Karpas-422 (cell line): ENCODE data around the gene UBL7. TPM values are rescaled to one million over a fixed set of nuclear protein-coding genes. Genes with fewer than 3 reads are reported as not detected.
A peak's percentile ranks its signal among the peaks of the same experiment; 100 is the strongest.

Experiments used
- DNase-seq: peaks from one replicate; pipeline ENCODE4 v3.0.0-alpha.2; 2015
- H2AFZ ChIP-seq: fragments of 200-600 bp; sonication (generic); 2 replicates; pipeline ENCODE4 v1.6.1; 2014; ENCODE audit warnings: antibody characterized with exemption, low read length, mixed read lengths
- H3K27ac ChIP-seq: fragments of 200-600 bp; sonication (generic); 2 replicates; pipeline ENCODE4 v1.5.1; 2014; ENCODE audit warnings: mild to moderate bottlenecking, low read length, moderate library complexity
- H3K27me3 ChIP-seq: fragments of 200-600 bp; sonication (generic); 2 replicates; pipeline ENCODE4 v1.6.1; 2014; ENCODE audit warnings: low read length, mixed read lengths
- H3K36me3 ChIP-seq: fragments of 200-600 bp; sonication (generic); 2 replicates; pipeline ENCODE4 v1.6.1; 2014; ENCODE audit warnings: low read length, mixed read lengths; ENCODE audit not compliant: insufficient read depth
- H3K4me1 ChIP-seq: fragments of 200-600 bp; sonication (generic); 2 replicates; pipeline ENCODE4 v1.6.1; 2014; ENCODE audit warnings: mild to moderate bottlenecking, low read length, mixed read lengths
- H3K4me2 ChIP-seq: fragments of 200-600 bp; sonication (generic); 2 replicates; pipeline ENCODE4 v1.6.1; 2014; ENCODE audit warnings: low read length, low read depth, mild to moderate bottlenecking; ENCODE audit not compliant: poor library complexity, severe bottlenecking
- H3K4me3 ChIP-seq: fragments of 200-600 bp; sonication (generic); 2 replicates; pipeline ENCODE4 v1.5.1; 2014; ENCODE audit warnings: mild to moderate bottlenecking, antibody characterized with exemption, low read length, mixed read lengths
- H3K79me2 ChIP-seq: fragments of 200-600 bp; sonication (generic); 2 replicates; pipeline ENCODE4 v1.6.1; 2014; ENCODE audit warnings: mild to moderate bottlenecking, low read length, mixed read lengths
- H3K9ac ChIP-seq: fragments of 200-600 bp; sonication (generic); 2 replicates; pipeline ENCODE4 v1.6.0; 2014; ENCODE audit warnings: low read length
- H3K9me2 ChIP-seq: fragments of 200-600 bp; sonication (generic), shearing (Covaris generic); replicated peaks from 2 replicates; pipeline ENCODE4 v1.6.0; 2014; ENCODE audit warnings: mild to moderate bottlenecking, low read length, moderate library complexity; ENCODE audit not compliant: insufficient read depth
- H3K9me3 ChIP-seq: fragments of 300-700, 200-600 bp; sonication (generic); 2 replicates; pipeline ENCODE4 v1.6.1; 2014; ENCODE audit warnings: low read length, mixed read lengths
- H4K20me1 ChIP-seq: fragments of 200-600 bp; sonication (generic); 2 replicates; pipeline ENCODE4 v1.6.1; 2014; ENCODE audit warnings: mild to moderate bottlenecking, antibody characterized with exemption, low read length, low read depth; ENCODE audit not compliant: insufficient read depth
- total RNA-seq: library from RNA; depleted of rRNA; stranded (reverse); fragments of >200 nt; shearing (Covaris generic); gene quantifications from 2 replicates; pipeline ENCODE4 v1.2.3, GENCODE V29; 2014; ENCODE audit warnings: low replicate concordance

Gene UBL7
- total RNA-seq, 1 experiment from 2014 or later = 84.2 TPM

DNA sequence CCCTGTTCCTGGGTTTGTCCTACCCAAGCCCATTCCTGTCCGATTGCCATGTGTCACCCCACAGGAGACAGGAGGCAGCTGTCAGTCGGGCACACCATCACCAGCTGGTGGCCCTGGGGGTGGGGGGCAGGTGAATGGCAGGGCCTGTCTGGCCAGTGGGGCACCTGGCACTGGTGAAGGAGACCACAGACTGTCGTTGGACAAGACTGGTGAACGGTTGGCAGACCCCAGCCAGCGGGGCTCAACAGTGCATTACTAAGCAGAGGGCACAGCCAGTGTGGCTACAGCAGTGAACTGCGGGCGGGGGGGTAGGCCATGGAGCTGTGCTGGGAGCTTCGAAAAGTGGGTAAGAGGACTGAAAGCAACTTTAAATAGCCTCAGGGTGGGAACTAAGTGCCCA is 29.3 kb downstream of the UBL7 start:
- no peak overlapping the region for H2AFZ ChIP-seq
- peak; percentile 55 for DNase-seq
- peaks cover 53% of the 10 kb centered on the region for H4K20me1 ChIP-seq
- peaks cover 3% of the 10 kb centered on the region; the same call in 1 of the 2 replicates for H3K27me3 ChIP-seq
- H3K79me2 ChIP-seq = peaks cover 35% of the 10 kb centered on the region
- peak overlapping the region; percentile 51; the same call in 1 of the 2 replicates for H3K27ac ChIP-seq
- no peaks in the 10 kb centered on the region for H3K9me3 ChIP-seq
- H3K4me1 ChIP-seq = peaks cover 63% of the 10 kb centered on the region
- peak overlapping the region; percentile 87 for H3K4me2 ChIP-seq
- H3K9ac ChIP-seq = peak overlapping the region; percentile 89
- no peaks in the 10 kb centered on the region for H3K9me2 ChIP-seq
- H3K36me3 ChIP-seq = no peaks in the 10 kb centered on the region
- peak overlapping the region; percentile 86 for H3K4me3 ChIP-seq

GRCh38 chr15:74431116-74431515 is 29.8 kb downstream of the UBL7 start:
- peak overlapping the region; percentile 89 for H3K9ac ChIP-seq
- H3K4me3 ChIP-seq = peak overlapping the region; percentile 86; the same call in 1 of the 2 replicates
- H4K20me1 ChIP-seq = peaks cover 53% of the 10 kb centered on the region

GRCh38 chr15:74430510-74430951 is 30.4 kb downstream of the UBL7 start:
- Histone ChIP-seq H3K27ac (0 out of 2 replicates have a peak overlapping the region, but pooled peaks have one; percentile 3), H3K4me2 (peak overlapping the region; percentile 87), H3K4me1 (peaks cover 66% of the 10 kb centered on the region), H3K79me2 (peaks cover 35% of the 10 kb centered on the region), H3K36me3 (no peaks in the 10 kb centered on the region), H2AFZ (no peak overlapping the region), H3K9ac (peak overlapping the region; percentile 89), H3K9me3 (no peaks in the 10 kb centered on the region), H4K20me1 (peaks cover 53% of the 10 kb centered on the region), H3K27me3 (peaks cover 3% of the 10 kb centered on the region; the same call in 1 of the 2 replicates), H3K4me3 (peak overlapping the region; percentile 86; the same call in 1 of the 2 replicates), H3K9me2 (no peaks in the 10 kb centered on the region)
- no peak for DNase-seq

More at GRCh38 chr15:74431116-74431515, 29.8 kb downstream of the UBL7 start:
- H3K4me2 ChIP-seq = peak overlapping the region; percentile 87
- no peaks in the 10 kb centered on the region for H3K9me3 ChIP-seq
- no peak overlapping the region for H3K27ac ChIP-seq
- no peak for DNase-seq
- H3K4me1 ChIP-seq = peaks cover 63% of the 10 kb centered on the region
- H3K27me3 ChIP-seq = peaks cover 3% of the 10 kb centered on the region; the same call in 1 of the 2 replicates
- H3K79me2 ChIP-seq = peaks cover 35% of the 10 kb centered on the region
- no peaks in the 10 kb centered on the region for H3K9me2 ChIP-seq
- H3K36me3 ChIP-seq = no peaks in the 10 kb centered on the region
- H2AFZ ChIP-seq = no peak overlapping the region

DNA sequence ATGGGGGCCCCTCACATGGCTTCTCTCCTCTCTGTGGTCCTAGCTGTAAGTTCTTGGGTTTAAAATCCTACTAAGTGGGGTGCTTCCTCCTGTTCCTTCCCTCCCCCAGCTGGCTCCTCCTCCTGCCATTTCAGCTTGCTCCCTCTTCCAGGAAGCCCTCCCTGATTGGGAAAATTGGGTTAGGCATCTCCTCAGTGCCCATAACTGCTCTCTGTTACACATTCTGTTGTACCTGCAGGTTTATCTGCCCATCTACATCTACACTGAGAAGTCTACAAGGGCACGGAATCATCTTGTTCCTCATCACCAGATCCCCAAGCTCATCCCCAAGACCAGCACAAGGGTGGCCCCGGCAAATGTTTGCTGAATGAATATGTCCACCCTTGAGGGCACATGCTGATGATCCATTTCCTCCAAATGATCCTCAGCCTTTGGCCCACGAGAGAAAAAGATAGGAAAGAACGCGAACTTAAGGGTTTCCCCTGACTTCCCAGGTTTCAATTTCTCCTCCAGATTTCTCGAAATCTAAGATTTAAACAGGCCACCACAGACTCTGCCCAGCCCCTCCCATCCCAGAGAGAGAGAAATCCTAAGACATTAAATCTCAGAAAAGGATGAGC is 31.1 kb downstream of the UBL7 start:
- H3K27me3 ChIP-seq = peaks cover 3% of the 10 kb centered on the region; the same call in 1 of the 2 replicates
- H3K79me2 ChIP-seq = peaks cover 35% of the 10 kb centered on the region
- no peaks in the 10 kb centered on the region for H3K9me2 ChIP-seq
- no peak overlapping the region for H2AFZ ChIP-seq
- peaks cover 68% of the 10 kb centered on the region for H3K4me1 ChIP-seq
- H4K20me1 ChIP-seq = peaks cover 58% of the 10 kb centered on the region
- no peaks in the 10 kb centered on the region for H3K36me3 ChIP-seq
- no peak for DNase-seq
- H3K9ac ChIP-seq = peak overlapping the region; percentile 27
- no peaks in the 10 kb centered on the region for H3K9me3 ChIP-seq
- peak overlapping the region; percentile 87 for H3K4me2 ChIP-seq
- 0 out of 2 replicates have a peak overlapping the region, but pooled peaks have one; percentile 13 for H3K27ac ChIP-seq
- H3K4me3 ChIP-seq = peak overlapping the region; percentile 8; the same call in 1 of the 2 replicates

GRCh38 chr15:74428970-74429780 is 31.8 kb downstream of the UBL7 start:
- peaks cover 3% of the 10 kb centered on the region; the same call in 1 of the 2 replicates for H3K27me3 ChIP-seq

GRCh38 chr15:74428442-74428787 is 32.5 kb downstream of the UBL7 start:
- Histone ChIP-seq H3K9ac (peak overlapping the region; percentile 27), H2AFZ (no peak overlapping the region), H4K20me1 (peaks cover 62% of the 10 kb centered on the region), H3K9me3 (no peaks in the 10 kb centered on the region), H3K27me3 (peaks cover 3% of the 10 kb centered on the region; the same call in 1 of the 2 replicates), H3K79me2 (peaks cover 35% of the 10 kb centered on the region), H3K9me2 (no peaks in the 10 kb centered on the region), H3K4me3 (no peak overlapping the region), H3K4me2 (peak overlapping the region; percentile 14), H3K27ac (0 out of 2 replicates have a peak overlapping the region, but pooled peaks have one; percentile 27), H3K36me3 (no peaks in the 10 kb centered on the region), H3K4me1 (peaks cover 70% of the 10 kb centered on the region)
- DNase-seq = no peak

More at GRCh38 chr15:74428970-74429780, 31.8 kb downstream of the UBL7 start:
- H2AFZ ChIP-seq = no peak overlapping the region
- peak overlapping the region; percentile 14 for H3K4me2 ChIP-seq
- peaks cover 62% of the 10 kb centered on the region for H4K20me1 ChIP-seq
- H3K36me3 ChIP-seq = no peaks in the 10 kb centered on the region
- H3K9me3 ChIP-seq = no peaks in the 10 kb centered on the region
- H3K4me3 ChIP-seq = peak overlapping the region; percentile 8; the same call in 1 of the 2 replicates
- peaks cover 66% of the 10 kb centered on the region for H3K4me1 ChIP-seq
- H3K9me2 ChIP-seq = no peaks in the 10 kb centered on the region
- H3K27ac ChIP-seq = peak overlapping the region; percentile 13; the same call in 1 of the 2 replicates
- H3K79me2 ChIP-seq = peaks cover 35% of the 10 kb centered on the region
- no peak for DNase-seq
- H3K9ac ChIP-seq = peak overlapping the region; percentile 27

DNA sequence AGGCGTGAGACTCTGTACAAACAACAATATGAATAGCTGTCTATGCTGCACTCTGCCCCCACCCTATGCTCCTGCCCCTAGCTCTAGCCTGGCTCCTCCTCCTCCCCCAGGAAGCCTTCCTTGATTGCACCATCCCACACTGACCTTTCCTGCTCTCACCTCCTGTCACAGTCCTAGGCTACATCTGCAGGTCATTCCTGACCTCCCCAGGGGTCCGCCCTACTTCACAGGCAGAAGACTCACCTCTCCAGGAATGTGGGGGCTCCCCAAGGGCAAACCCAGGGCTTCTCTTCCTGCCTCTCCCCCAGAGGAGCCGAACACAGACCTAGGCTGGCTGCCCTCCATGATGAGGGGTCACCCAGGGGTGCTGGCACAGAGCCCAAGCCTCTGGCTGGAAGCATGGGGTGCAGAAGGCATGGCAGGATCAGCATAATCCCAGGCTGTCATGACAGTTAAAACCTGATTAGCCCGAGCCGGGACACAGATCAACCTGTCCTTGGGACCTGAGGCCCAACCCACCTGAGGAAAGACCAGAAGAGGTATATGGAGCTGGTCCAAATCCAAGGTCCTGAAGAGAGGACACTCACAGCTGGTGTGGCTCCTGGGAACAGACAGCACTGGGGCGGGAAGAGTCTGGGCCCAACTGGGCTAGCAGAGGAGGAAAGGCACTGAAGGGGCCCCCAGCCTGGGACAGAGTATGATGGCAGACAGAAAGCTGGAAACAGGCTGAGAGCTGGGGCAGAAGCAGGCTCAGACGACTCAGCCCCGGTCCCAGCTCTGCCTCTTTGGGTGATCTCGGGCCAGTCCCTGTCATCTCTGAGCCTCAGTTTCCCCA is 33.1 kb downstream of the UBL7 start:
- H3K9me2 ChIP-seq = no peaks in the 10 kb centered on the region
- no peaks in the 10 kb centered on the region for H3K9me3 ChIP-seq
- peaks cover 75% of the 10 kb centered on the region for H3K4me1 ChIP-seq
- H3K79me2 ChIP-seq = peaks cover 39% of the 10 kb centered on the region
- DNase-seq = no peak
- no peak overlapping the region for H3K4me2 ChIP-seq
- H3K4me3 ChIP-seq = no peak overlapping the region
- H4K20me1 ChIP-seq = peaks cover 65% of the 10 kb centered on the region
- no peaks in the 10 kb centered on the region for H3K36me3 ChIP-seq
- H2AFZ ChIP-seq = no peak overlapping the region
- 0 out of 2 replicates have a peak overlapping the region, but pooled peaks have one; percentile 27 for H3K27ac ChIP-seq
- H3K9ac ChIP-seq = no peak overlapping the region
- peaks cover 3% of the 10 kb centered on the region; the same call in 1 of the 2 replicates for H3K27me3 ChIP-seq
